Stimulated activated CD4-positive, alpha-beta T cell treated with anti-CD3 and anti-CD28 coated beads, Interleukin-2, amount 100 ng/mL, for 48 hours (primary cell): Measurements from ENCODE around the gene SRPK1.
"Not testable (repeated sequence)": the region's sequence is repeated elsewhere in the genome, so short reads cannot be mapped to it uniquely, and the experiment has no call there.

Experiments
- DNase-seq, 2 donors: peaks; one replicate each; pipeline ENCODE4 v3.0.0-alpha.2; 2020

SRPK1 gene

DNA sequence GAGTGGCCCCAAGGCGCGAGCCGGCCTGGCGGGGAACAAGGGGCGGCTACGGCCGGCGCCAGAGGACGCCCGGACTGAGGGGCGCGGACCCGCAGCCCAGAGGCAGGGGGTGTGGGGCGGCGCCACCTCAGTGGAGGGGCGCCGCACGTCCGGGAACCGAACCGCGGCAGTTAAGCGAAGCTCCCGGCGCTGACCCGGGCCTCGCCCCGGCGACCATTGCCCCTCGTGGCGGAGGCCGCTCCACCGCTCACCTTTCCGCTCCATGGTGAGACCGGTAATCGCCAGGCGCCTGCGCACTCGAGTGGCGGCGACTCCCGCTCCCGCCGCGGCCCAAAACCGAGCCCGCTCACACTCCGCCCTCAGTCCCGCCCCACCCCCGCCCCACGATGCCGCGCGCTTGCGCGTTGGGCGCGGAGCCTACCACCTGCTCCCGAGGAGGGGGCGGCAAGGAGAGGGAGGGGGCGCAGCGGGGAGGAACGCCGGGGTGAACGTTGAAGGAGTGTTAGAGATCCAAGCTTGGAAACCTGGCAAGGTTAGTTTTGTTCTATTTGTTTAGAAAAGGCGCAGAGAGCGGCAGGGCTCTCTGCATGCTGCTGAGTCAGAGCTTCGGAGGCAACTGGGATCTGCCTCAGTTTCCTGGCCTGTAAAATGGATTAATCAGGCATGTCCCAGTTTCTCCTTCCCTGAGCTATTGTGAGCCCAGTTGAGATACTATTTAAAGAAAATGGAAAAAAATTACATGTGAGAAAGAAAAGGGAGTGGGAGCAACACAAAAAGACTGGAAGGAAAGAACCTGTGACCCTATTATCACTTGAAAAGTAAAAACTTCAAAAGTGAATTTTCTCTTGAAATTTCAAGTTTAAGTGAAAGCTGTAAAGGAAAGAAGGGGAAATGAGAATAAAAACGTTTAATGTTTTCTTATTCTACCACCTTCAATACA is at the start of gene SRPK1:
SRPK1 (minus strand) TSS at position 306 of the 940 bp plus-strand sequence; CDS start at position 264, 42 bp downstream.
- peak; percentile 84 to 87 for DNase-seq

DNA sequence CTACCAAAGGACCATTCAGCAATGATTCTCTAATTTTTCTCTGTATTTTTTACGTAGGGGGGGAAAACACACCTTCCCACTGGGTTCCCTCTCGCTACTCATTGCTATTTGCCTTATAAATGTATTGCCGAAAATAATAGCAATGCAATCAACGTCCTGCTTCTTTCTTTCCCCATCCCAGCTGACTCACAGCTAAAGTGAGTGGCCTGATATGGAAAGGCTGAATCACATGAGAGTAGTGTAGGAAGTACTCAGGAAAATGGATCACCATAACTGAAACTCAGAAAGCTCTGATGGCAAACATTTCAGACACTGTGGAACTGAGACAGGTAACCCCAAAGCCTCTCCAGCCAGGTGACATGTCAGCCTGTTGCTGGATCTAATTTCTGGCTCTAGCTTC is 49.3 kb upstream of the SRPK1 start:
- DNase-seq = no peak

DNA sequence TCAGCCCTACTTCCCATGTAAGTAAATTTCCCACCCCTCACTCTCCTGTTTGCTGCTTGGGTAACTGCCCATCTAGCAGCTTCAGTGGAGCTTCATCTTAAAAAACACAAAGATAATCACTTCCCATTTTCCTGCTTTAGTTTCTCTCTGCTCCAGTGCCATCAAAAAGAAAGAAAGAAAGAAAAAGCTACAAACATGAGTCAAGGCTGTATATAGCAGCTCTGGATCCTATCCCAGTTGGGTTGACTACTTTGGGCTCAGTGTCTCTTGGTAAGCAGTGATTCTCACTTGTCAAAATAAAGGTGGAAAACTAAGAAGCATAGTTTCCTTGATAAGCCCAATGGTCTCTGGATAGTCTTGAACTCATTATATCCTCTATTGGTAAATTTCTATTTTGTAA is 48.7 kb upstream of the SRPK1 start:
- no peak for DNase-seq

DNA sequence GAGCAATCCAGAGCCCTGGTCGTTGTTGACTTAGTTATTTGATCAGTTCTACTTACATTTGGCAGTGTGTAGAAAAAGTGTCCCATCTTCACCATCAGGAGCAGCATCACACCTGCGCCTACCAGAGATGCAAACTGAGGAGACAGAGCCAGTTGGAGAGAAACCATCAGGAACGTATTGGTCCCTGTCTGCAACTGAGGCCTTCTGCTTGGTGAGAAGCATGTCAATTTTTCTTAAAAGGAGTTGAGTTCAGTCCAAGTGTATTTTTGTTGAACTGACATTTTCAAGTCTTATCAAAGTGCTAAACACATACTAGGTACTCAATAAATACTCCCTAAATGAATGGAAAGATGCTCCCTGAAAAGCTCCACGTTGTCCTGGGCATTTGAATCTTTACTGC is 47.9 kb upstream of the SRPK1 start:
- DNase-seq = no peak

DNA sequence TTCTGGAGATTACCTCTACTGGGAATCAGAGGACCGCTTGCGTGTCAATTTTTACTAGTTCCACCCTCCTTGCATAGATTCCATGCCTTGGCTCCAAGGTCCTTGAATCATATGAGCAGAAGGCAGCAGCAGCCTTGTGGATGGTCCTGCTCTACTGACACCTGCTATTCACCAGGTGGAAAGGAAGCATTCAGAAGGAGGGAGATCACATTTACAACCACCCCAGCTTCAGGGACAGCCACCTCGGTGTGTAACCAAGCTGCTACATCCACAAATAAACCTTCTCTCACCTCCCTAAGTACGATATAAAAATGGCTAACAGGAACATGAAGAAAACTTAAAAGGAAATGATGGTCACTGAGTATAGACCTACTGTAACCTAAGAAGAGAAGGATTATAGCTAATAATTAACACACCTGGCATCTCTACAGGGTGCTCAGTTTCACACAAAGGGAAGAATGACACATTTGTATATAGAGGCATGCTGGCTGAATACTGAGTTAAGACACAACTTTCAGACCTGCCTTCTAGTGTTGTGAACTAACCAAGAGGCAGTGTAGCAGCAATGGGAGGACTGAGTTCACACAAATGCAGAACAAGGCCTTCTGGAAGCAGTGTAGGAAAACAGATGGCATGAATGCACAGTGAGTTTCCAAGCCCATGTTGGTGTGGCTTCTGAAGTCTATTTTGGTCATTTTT is 46.3 kb upstream of the SRPK1 start:
- DNase-seq = no peak

DNA sequence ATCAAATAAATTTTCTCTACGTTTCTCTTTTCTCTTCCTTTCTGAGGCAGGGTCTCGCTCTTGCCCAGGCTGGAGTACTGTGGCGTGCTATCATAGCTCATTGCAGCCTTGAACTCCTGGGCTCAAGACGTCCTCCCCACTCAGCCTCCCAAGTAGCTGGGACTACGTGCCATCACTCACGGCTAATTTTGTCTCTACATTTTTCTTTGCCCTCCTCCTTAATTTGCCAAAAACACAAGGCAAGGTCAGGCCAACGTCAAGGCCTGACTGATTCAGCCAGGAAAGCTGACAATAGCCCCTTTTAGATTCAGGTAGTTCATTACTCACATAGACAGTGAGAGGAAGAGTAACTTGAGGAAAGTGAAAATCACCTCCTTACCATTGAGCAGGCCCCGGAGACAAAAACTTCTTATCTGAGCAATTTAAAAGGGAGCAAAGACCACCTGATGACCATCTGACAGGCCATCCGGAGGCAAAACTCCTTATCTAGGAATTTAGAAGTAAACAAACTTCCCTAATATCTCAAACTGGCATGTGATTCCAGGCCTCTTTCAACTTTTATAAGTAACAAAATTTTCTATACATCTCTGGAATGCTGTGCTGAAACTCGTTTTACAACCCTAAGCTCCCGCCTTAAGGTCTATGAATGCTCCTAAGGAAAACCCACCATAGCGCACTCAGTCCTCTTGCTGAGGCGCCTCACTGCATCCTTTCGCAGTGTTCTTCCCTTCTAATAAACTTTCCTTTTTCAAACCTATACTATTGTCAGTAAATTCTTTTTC is 42.1 kb upstream of the SRPK1 start:
- no peak for DNase-seq

DNA sequence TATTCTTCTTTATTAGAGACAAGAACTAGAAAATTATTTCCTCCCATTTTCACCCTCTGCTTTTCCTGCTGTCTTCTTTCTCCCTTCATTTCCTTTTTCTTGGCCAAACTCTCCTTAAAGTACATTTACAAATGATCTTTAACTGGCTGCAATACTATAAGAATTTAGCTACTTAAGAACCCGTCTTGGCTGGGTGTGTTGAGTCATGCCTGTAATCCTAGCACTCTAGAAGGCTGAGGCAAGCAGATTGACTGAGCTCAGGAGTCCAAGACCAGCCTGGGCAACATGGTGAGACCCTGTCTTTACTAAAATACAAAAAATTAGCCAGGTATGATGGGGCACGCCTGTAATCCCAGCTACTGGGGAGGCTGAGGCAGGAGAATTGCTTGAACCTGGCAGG is 39.3 kb upstream of the SRPK1 start:
- no peak for DNase-seq

DNA sequence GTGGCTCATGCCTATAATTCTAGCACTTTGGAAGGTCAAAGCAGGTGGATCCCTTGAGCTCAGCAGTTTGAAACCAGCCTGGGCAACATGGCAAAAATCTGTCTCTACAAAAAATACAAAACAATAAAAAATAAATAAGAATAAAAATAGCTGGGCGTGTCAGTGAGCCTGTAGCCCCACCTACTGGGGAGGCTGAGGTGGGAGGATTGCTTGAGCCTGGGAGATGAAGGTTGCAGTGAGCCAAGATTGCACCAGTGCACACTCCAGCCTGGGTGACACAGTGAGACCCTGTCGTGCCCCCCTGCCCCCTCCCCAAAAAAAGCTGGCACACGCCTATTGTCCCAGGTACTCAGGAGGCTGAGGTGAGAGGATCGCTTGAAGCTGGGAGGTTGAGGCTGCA is 35.1 kb upstream of the SRPK1 start:
- DNase-seq = no peak

DNA sequence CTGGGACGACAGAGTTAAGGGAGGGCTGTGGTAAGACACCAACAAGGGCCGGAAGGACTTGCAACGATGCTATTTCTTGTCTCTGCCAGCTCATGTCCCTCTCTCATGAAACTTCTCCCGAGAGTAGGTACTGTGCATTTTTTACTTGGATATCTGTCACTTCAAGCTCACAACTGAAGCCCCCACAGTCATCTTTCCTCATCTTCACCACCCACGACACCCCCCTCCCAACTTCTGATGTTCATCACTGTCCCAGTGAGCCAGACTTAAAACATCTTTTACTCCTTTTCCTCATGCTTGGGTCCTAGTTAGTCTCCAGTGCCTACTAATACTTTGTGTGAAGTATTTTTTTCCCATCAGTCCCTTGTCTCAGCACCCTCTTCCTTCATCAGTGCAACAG is 34.6 kb upstream of the SRPK1 start:
- no peak for DNase-seq

DNA sequence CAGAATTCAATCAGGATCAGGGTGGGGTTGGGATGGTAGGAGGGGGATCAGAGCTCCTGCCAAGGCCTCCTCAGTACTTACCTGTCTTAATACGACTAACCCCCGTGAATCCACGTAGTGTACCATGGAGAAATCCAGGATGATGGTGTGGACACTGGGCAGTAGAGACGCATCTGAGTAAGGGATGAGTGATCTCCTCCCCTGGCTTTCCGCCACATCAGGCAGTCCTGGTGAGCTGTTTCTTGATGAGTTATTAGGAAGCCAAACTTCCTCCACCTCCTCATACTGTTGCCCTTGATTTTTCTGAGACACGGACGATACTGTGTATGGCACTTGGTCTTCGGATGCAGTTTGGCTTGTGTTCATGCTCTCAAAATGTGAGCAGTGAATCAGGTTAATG is 34.2 kb upstream of the SRPK1 start:
- no peak for DNase-seq

DNA sequence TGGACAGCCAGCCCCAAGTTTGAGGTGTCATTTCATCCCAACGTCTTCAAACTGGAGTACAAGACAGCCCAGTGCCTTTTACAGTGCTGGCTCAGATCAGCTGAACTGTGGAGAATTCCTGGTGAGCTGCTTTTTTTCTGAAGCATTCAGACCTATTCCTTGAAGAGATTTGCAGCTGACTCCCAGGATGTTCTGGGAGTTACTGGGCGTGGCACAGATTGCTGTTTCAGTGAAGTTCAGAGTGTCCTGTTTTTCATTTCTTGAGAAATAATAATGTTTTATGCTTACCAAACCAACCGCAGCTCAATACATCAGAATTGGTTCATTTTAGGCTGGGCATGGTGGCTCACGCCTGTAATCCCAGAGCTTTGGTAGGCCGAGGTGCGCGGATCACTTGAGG is 33.4 kb upstream of the SRPK1 start:
- DNase-seq = no peak

DNA sequence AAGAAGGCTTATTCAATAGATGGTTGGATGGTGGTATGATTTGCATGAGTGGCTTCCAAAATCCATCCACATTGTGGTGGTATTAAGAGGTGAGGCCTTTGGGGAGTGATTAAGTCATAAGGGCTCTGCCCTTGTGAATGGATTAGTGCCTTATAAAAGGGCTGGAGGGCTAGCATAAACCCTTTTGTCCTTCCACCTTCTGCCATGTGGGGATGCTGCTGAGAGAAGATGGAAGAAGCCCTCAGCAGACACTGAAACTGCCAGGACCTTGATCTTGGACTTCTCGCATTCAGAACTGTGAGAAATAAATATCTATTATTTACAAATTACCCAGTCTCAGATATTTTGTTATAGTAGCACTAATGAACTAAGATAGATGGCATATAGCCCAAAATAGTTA is 27.8 kb upstream of the SRPK1 start:
- no peak for DNase-seq

DNA sequence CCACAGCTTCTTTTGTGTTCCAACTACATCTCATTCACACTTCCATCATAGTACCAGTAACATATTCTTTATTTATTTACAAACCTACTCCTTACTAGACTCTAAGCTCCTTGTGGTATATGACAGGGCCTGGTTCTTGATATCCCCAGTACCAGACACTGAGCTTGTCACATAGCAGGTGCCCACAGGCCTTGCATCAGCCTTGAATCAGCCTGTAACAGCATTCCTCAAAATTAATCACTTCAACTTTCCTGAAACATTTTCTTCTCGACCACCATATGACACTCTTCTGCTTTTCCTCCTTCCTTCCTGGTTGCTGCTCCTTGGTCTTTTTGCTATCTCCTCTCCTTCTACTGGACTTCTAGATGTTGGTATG is 24.7 kb upstream of the SRPK1 start:
- DNase-seq = no peak

DNA sequence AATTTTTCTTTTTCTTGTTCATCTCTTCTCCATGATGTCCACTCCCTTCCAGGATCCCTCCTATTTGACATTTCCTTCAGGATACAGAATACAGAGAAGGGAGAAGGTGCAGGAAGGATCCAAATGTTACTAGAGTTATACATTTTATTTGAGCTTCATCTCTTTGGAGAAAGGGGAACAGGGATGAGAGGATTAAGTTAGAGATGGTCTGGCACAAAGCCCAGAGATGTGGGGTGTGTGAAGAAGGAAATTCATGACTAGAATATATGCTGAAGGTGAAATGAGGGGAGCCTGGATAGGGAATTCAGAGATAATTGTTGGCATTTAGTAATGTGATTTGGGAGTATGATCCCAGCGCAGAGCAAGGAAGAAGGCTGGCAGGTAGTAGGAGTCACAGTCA is 22.5 kb upstream of the SRPK1 start:
- DNase-seq = no peak

DNA sequence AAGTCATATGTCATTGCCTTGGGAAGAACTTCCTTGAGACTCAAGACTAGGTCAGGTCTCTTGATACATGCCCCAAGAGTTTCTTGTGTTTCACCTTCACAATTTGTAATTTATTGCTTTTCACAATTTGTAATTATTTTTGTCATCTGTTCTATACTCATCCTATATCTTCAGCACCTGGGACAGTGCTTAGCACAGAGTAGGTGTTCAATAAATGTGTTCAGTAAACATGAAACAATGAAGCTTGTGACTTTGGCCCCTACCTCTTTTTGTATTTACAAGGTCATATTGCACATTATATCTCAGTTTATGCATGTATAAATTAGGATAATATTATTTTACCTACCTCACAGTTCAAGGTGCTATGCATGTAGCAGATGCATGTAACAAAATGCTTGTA is 21.5 kb upstream of the SRPK1 start:
- no peak for DNase-seq

DNA sequence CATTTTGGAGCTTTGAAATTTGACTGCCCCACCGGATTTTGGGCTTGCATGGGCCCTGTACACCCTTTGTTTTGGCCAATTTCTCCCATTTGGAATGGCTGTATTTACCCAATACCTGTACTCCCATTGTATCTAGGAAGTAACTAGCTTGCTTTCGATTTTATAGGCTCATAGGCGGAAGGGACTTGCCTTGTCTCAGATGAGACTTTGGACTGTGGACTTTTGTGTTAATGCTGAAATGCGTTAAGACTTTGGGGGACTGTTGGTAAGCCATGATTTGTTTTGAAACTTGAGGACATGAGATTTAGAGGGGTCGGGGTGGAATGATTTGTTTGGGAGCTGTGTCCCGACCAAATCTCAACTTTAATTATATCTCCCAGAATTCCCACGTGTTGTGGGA is 20.3 kb upstream of the SRPK1 start:
- DNase-seq = not testable (repeated sequence)

DNA sequence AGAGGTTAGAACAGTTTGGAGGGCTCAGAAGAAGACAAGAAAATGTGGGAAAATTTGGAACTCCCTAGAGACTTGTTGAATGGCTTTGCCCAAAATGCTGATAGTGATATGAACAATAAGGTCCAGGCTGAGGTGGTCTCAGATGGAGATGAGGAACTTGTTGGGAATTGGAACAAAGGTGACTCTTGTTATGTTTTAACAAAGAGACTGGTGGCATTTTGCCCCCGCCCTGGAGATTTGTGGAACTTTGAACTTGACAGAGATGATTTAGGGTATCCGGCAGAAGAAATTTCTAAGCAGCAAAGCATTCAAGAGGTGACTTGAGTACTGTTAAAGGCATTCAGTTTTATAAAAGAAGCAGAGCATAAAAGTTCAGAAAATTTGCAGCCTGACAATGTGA is 19.1 kb upstream of the SRPK1 start:
- DNase-seq = not testable (repeated sequence)

DNA sequence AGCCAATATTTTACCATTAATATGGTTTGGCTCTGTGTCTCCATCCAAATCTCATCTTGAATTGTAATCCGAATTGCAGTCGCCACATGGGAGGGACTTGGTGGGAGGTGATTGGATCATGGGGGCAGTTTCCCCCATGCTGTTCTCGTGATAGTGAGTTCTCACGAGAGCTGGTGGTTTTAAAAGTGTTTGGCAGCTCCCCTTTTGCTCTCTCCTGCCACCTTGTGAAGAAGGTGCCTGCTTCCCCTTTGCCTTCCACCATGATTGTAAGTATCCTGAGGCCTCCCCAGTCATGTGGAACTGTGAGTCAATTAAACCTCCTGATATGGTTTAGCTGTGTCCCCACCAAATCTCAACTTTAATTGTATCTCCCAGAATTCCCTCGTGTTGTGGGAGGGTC is 18.4 kb upstream of the SRPK1 start:
- DNase-seq = not testable (repeated sequence)

DNA sequence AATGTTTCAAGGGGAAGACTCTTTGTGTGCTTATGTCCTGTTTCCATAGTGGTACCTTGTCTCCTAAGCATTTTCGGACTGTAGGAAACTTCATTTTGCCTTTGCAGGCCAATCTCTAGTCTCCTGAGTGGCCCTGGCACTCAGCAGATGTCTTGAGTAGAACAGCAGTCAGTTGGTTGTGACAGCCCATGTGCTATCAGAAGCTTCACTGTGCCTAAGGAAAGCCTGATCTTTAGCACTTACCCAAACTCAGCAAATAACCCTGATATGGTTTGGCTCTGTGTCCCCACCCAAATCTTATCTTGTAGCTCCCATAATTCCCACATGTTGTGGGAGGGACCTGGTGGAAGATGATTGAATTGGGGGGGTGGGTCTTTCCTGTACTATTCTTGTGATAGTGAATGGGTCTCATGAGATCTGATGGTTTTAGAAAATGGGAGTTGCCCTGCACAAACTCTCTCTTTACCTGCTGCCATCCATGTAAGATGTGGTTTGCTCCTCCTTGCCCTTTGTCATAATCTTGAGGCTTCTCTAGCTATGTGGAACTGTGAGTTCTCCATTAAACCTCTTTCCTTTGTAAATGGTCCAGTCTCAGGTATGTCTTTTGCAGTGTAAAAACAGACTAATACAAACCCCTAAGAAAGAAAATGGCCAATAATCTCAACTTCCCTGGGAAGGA is 15.9 kb upstream of the SRPK1 start:
- no peak for DNase-seq

DNA sequence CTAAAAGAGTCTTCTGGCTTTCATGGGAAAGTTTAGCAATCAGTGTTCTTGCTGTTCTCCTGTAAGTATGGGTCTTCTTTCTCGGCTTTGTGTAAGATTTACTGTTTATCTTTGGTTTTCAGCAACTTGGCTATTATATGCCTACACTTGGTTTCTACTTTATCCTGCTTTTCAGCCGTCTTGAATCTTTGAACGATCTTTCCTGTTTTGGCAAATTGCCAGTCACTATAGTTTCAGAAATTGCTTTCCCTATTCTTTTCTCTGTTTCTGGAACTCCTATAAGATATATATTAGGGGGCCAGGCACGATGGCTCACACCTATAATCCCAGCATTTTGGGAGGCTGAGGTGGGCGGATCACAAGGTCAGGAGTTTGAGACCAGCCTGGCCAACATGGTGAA is 14.6 kb upstream of the SRPK1 start:
- no peak for DNase-seq

DNA sequence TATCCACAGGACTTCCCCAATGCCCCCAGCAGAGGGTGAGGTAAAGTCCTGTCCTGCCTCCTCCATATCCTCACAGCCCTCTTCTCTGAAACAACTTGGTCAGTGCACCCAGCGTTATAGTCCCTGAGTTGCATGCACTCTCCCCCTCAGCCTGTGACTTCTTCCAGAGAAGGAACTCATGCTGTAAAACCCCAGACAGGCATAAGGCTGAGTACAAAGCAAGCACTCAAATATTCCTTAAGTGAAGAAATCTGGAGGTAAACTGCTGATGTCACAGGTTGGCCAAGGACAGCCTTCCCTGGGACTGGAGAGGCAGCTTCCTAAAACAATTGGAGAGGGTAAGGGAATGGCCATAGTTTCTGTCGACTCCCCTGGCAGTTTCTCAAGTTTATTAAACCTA is 12.9 kb upstream of the SRPK1 start:
- no peak for DNase-seq

DNA sequence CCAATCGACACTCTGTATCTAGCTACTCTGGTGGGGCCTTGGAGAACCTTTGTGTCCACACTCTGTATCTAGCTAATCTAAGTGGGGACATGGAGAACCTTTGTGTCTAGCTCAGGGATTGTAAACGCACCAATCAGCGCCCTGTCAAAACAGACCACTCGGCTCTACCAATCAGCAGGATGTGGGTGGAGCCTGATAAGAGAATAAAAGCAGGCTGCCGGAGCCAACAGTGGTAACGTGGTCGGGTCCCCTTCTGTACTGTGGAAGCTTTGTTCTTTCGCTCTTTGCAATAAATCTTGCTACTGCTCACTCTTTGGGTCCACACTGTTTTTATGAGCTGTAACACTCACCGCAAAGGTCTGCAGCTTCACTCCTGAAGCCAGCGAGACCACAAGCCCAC is 11.0 kb upstream of the SRPK1 start:
- DNase-seq = not testable (repeated sequence)

DNA sequence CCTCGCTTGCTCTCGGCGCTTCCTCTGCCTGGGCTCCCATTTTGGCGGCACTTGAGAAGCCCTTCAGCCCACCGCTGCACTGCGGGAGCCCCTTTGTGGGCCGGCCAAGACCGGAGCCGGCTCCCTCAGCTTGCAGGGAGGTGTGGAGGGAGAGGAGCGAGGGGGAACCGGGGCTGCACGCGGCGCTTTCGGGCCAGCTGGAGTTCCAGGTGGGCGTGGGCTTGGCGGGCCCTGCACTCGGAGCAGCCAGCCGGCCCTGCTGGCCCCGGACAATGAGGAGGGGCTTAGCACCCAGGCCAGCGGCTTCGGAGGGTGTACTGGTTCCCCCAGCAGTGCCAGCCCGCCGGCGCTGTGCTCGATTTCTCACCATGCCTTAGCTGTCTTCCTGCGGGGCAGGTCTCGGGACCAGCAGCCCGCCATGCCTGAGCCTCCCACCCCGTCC is 10.2 kb upstream of the SRPK1 start:
- no peak for DNase-seq
